Lower lobe of right lung (tissue), 2 donors: Measurements from ENCODE around the gene SHISAL2B. TPM values are rescaled to one million over a fixed set of nuclear protein-coding genes. Genes with fewer than 3 reads are reported as not detected.
"Not testable (repeated sequence)": the region's sequence is repeated elsewhere in the genome, so short reads cannot be mapped to it uniquely, and the experiment has no call there.

Experiments used
- ATAC-seq, 2 donors: fragments of 200-7000 bp; cut with Tn5 transposase; one replicate each; pipeline ENCODE4 v1.9.1; 2020 to 2022; ENCODE audit warnings: mild to moderate bottlenecking in 2 of 2, moderate library complexity in 2 of 2
- DNase-seq: peaks from one replicate; pipeline ENCODE4 v3.0.0-alpha.2; 2020
- H3K27ac ChIP-seq: fragments of 200-600 bp; one replicate; pipeline ENCODE4 v1.8.0; 2022
- H3K27me3 ChIP-seq: fragments of 200-600 bp; one replicate; pipeline ENCODE4 v1.8.0; 2022; ENCODE audit warnings: low read depth
- H3K36me3 ChIP-seq: fragments of 200-600 bp; one replicate; pipeline ENCODE4 v1.8.0; 2022; ENCODE audit warnings: mild to moderate bottlenecking
- H3K4me1 ChIP-seq: fragments of 200-600 bp; one replicate; pipeline ENCODE4 v1.8.0; 2022
- H3K4me3 ChIP-seq: fragments of 200-600 bp; one replicate; pipeline ENCODE4 v1.8.0; 2022; ENCODE audit warnings: mild to moderate bottlenecking
- H3K9me3 ChIP-seq: fragments of 200-600 bp; one replicate; pipeline ENCODE4 v1.8.0; 2022
- intact Hi-C: fragments of 100-400 bp; cut with DNase I; formaldehyde crosslinking; loops from one replicate; pipeline ENCODE4 v1.11.0; 2022
- total RNA-seq: library from RNA; stranded (reverse); fragmentation: NEBNext Ultra II Directional; extraction: Animal tissue kit (Norgen Biotek cat#: 25700); gene quantifications from one replicate; pipeline ENCODE4 v1.2.1, GENCODE V29; 2021
- TF ChIP-seq, protein P1 (sequence below): fragments of 200-600 bp; IDR thresholded peaks from one replicate; pipeline ENCODE4 v1.8.0; 2022; ENCODE audit warnings: antibody characterized with exemption, mild to moderate bottlenecking
- donor health status: DM: no; HTN: yes; CAD: no; lungs with severe emphysema.

Gene SHISAL2B
- total RNA-seq, 1 donor from 2014 or later = not detected

DNA sequence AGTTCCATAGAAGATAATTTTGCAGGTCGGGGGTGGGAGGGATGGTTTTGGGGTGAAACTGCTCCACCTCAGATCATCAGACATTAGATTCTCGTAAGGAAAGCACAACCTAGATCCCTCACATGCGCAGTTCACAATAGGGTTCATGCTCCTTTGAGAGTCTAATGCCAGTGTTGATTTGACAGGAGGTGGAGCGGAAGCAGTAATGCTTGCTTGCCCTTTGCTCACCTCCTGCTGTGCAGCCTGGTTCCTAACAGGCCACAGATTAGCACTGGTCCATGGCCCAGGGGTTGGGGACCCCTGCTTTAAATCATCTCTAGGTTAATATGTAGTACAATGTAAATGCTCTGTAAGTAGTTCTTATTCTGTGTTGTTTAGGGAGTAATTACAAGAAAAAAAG is 10.5 kb downstream of the SHISAL2B start:
- H3K4me1 ChIP-seq = no peaks in the 10 kb centered on the region
- DNase-seq (no peak), ATAC-seq (no peak)
- no peak overlapping the region for H3K27ac ChIP-seq
- no peaks in the 10 kb centered on the region for H3K36me3 ChIP-seq
- intact Hi-C loops = no loop called here
- no peaks in the 10 kb centered on the region for H3K27me3 ChIP-seq
- no peaks in the 10 kb centered on the region for H3K9me3 ChIP-seq
- H3K4me3 ChIP-seq = no peak overlapping the region
- TF ChIP-seq, protein P1, sequence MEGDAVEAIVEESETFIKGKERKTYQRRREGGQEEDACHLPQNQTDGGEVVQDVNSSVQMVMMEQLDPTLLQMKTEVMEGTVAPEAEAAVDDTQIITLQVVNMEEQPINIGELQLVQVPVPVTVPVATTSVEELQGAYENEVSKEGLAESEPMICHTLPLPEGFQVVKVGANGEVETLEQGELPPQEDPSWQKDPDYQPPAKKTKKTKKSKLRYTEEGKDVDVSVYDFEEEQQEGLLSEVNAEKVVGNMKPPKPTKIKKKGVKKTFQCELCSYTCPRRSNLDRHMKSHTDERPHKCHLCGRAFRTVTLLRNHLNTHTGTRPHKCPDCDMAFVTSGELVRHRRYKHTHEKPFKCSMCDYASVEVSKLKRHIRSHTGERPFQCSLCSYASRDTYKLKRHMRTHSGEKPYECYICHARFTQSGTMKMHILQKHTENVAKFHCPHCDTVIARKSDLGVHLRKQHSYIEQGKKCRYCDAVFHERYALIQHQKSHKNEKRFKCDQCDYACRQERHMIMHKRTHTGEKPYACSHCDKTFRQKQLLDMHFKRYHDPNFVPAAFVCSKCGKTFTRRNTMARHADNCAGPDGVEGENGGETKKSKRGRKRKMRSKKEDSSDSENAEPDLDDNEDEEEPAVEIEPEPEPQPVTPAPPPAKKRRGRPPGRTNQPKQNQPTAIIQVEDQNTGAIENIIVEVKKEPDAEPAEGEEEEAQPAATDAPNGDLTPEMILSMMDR = no peak

DNA sequence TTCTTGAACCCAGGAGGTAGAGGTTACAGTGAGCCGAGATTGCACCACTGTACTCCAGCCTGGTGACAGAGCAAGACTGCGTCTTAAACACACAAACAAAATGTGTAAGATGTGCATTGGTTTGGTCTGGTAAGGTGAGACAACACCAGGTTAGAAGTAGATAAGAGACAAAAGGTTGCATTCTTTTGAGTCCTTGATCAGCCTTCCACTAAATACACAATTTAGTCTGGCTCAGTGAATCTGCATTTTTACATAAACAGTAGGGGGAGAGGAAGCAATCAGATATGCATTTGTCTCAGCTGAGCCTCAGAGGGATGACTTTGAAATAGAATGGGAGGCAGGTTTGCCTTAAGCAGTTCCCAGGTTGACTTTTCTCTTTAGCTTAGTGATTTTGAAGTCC is 15.8 kb downstream of the SHISAL2B start:
- H3K36me3 ChIP-seq, DNase-seq, H3K4me3 ChIP-seq, H3K27me3 ChIP-seq, H3K4me1 ChIP-seq, intact Hi-C loops, H3K27ac ChIP-seq, H3K9me3 ChIP-seq, ATAC-seq: not testable (repeated sequence)

DNA sequence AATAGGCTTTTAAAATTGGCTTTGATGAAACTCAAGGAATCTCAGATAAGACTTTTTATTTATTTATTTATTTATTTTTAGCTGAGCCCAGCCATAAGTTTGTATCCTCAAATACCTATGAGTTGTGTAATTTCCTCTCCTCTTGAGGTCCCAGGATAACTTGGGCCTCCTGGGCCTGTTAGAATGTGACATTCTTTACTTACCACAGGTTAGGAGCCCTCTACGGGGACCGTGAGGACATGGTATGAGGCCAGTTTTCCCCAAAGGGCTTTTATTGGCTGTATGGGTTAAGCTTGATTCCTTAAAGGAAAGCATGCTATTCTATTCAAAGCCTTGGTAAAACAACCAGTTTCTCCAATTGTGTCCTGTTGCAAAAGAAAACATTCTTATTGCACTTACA is 16.9 kb downstream of the SHISAL2B start:
- Histone ChIP-seq H3K4me1 (no peaks in the 10 kb centered on the region), H3K9me3 (no peaks in the 10 kb centered on the region), H3K27me3 (no peaks in the 10 kb centered on the region), H3K27ac (no peak overlapping the region), H3K4me3 (no peak overlapping the region), H3K36me3 (no peaks in the 10 kb centered on the region)
- TF ChIP-seq, protein P1 = no peak
- intact Hi-C loops = no loop called here
- ATAC-seq = no peak
- DNase-seq = no peak

DNA sequence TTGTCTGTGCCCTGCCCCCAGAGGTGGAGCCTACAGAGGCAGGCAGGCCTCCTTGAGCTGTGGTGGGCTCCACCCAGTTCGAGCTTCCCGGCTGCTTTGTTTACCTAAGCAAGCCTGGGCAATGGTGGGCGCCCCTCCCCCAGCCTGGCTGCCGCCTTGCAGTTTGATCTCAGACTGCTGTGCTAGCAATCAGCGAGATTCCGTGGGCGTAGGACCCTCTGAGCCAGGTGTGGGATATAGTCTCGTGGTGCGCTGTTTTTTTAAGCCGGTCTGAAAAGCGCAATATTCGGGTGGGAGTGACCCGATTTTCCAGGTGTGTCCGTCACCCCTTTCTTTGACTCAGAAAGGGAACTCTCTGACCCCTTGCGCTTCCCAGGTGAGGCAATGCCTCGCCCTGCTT is 24.2 kb downstream of the SHISAL2B start:
- H3K9me3 ChIP-seq, H3K36me3 ChIP-seq, DNase-seq, H3K4me1 ChIP-seq, H3K4me3 ChIP-seq, ATAC-seq, intact Hi-C loops, H3K27ac ChIP-seq, H3K27me3 ChIP-seq: not testable (repeated sequence)

DNA sequence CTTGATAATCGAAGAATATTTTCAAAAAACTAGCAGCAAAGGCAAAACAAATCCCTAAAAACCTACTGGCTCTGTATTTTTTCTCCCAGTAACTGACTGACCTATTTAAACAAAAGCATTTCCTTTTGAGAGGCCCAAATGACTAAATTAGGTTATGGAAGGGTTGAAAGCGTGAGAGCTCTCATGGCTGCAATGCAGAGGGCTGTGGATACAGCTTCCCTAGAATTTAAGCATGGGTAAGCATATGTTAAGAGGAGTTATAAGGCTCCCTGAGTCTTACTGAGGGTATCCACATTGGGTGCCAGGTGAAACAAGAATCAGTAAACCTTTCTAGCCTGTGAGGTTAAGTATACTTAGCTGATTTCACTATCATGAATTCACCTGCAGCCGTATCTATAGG is 32.3 kb downstream of the SHISAL2B start:
- Histone ChIP-seq H3K27ac (no peak overlapping the region), H3K4me1 (no peaks in the 10 kb centered on the region), H3K4me3 (no peak overlapping the region), H3K9me3 (no peaks in the 10 kb centered on the region), H3K36me3 (peaks cover 64% of the 10 kb centered on the region), H3K27me3 (no peaks in the 10 kb centered on the region)
- TF ChIP-seq, protein P1 = no peak
- ATAC-seq (no peak), DNase-seq (no peak)
- intact Hi-C loops = no loop called here

DNA sequence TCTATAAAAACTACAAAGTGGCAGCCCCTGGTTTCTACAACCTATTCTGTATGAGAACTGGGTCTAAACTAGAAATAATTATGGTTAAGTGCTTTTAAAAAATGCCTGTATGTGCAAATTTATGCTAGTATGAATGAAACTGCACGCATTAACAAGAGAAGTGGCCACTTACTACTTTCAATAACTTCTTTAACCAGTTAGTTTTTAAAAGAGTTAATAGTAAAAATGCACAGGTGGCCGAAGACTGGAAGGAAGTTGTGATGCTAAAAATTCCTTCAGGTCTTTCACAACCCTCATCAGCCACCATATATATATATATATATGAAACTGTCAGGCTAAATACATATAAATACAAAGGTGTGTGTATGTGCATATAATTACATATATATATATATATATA is 36.8 kb downstream of the SHISAL2B start:
- peaks cover 64% of the 10 kb centered on the region for H3K36me3 ChIP-seq
- TF ChIP-seq, protein P1 = no peak
- ATAC-seq (no peak), DNase-seq (no peak)
- no peak overlapping the region for H3K4me3 ChIP-seq
- H3K27me3 ChIP-seq = no peaks in the 10 kb centered on the region
- H3K9me3 ChIP-seq = no peaks in the 10 kb centered on the region
- intact Hi-C loops = no loop called here
- no peaks in the 10 kb centered on the region for H3K4me1 ChIP-seq
- no peak overlapping the region for H3K27ac ChIP-seq

DNA sequence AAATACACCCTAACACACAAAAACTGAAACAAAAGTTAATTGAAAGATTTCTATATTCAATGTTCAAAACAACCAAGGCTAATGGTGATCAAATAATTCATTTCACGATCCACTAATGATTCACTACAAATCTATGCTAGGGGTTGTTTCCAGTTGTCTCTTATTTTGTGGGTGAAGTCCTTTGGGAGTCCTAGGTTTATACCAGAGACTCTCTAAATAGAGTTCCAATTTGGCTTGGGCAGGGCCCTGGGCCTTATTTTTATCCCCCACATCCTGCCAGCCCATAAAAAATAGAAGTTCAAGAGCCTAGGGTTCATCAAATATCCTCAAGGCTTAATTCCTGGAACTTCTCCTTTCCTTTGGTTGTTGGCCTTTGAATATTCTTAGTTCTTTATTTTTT is 52.1 kb downstream of the SHISAL2B start:
- Histone ChIP-seq H3K36me3 (peaks cover 34% of the 10 kb centered on the region), H3K4me3 (no peak overlapping the region), H3K9me3 (no peaks in the 10 kb centered on the region), H3K27ac (no peak overlapping the region), H3K4me1 (no peaks in the 10 kb centered on the region), H3K27me3 (no peaks in the 10 kb centered on the region)
- intact Hi-C loops = no loop called here
- ATAC-seq (no peak), DNase-seq (no peak)
- TF ChIP-seq, protein P1 = no peak
